ENCODE measurements around the gene CDK14. TPM values are rescaled to one million over a fixed set of nuclear protein-coding genes. Genes with fewer than 3 reads are reported as not detected.

CDK14 gene
- total and polyA plus RNA-seq, 2 donors (not counting 1 experiment from before 2014, with no cell fraction given), result 42.1 to 167 TPM

DNA sequence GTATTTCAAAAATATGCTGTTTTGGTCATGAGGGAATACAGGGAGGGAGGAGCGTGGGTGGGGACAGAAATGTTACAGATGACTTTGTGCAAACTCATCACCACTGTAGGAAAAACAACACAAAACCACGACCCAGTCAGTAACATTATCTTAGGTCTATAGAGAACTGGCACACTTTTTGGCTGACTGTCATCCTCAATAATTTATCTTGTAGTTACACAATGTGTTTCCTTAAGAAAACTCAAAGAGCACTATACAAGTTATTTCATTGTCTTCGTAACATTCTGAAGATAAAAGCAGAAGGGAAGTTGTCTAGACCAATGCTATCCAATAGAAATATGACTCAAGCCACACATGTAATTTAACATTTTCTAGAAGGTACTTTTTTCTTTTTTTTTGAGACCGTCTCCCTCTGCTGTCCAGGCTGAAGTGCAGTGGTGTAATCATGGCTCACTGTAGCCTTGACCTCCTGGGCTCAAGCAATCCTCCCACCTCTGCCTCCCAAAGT, 16.9 kb upstream of the CDK14 start:
- POLR2A ChIA-PET, result no interaction called here
- no peaks in the 10 kb centered on the region for H3K79me2 ChIP-seq (ENCODE audit: control insufficient read depth, insufficient read depth, low read length)
- Mint-ChIP-seq H3K4me3 (no peak overlapping the region), H3K4me1 (peaks cover 11% of the 10 kb centered on the region), H3K27ac (no peak overlapping the region), H3K9me3 (ENCODE audit: insufficient read depth) (no peaks in the 10 kb centered on the region), H3K27me3 (no peaks in the 10 kb centered on the region)
- CTCF ChIA-PET, result no interaction called here
- H3K36me3 ChIP-seq (replicated peaks in 1 of 2; ENCODE audit: control extremely low read depth in 1 of 2, control insufficient read depth in 1 of 2, extremely low read depth in 1 of 2, insufficient read depth in 2 of 2, low read length in 1 of 2), result no peaks in the 10 kb centered on the region
- WGBS (ENCODE audit: insufficient coverage), result 40% methylated on average over 1 of the region's 4 CpGs
- no peak overlapping the region for H3K9ac ChIP-seq (ENCODE audit: low read length)
- no peaks in the 10 kb centered on the region for H3K27me3 ChIP-seq (replicated peaks in 1 of 4; ENCODE audit: control extremely low read depth in 1 of 4, control insufficient read depth in 3 of 4, insufficient read depth in 4 of 4, low read length in 3 of 4)
- ATAC-seq (ENCODE audit: low read depth) (no peak), DNase-seq (no peak)
- no peak overlapping the region for H3K4me3 ChIP-seq (ENCODE audit: control extremely low read depth in 1 of 5, extremely low read depth in 1 of 5, insufficient read depth in 1 of 5, low read depth in 2 of 5, low read length in 4 of 5)
- H2AFZ ChIP-seq (ENCODE audit: insufficient read depth, low read depth, low read length, poor library complexity, severe bottlenecking), result no peak overlapping the region
- H3K4me1 ChIP-seq (ENCODE audit: control insufficient read depth in 2 of 2, insufficient read depth in 2 of 2, low read length in 2 of 2), result peaks cover 2 to 6% of the 10 kb centered on the region in 2 donors
- H3K9me3 ChIP-seq (ENCODE audit: control extremely low read depth in 1 of 3, control insufficient read depth in 2 of 3, insufficient read depth in 1 of 3, low read length in 2 of 3), result no peaks in the 10 kb centered on the region
- intact Hi-C loops (cut with micrococcal nuclease), result no loop called here
- no peaks in the 10 kb centered on the region for H4K20me1 ChIP-seq (ENCODE audit: control insufficient read depth, insufficient read depth, low read length, poor library complexity, severe bottlenecking)
- TF ChIP-seq EZH2 (IDR thresholded peaks at IDR 0.05; ENCODE audit: borderline replicate concordance, insufficient read depth, low read depth, low read length, poor library complexity, severe bottlenecking), result no peak
- TF ChIP-seq, protein P1, sequence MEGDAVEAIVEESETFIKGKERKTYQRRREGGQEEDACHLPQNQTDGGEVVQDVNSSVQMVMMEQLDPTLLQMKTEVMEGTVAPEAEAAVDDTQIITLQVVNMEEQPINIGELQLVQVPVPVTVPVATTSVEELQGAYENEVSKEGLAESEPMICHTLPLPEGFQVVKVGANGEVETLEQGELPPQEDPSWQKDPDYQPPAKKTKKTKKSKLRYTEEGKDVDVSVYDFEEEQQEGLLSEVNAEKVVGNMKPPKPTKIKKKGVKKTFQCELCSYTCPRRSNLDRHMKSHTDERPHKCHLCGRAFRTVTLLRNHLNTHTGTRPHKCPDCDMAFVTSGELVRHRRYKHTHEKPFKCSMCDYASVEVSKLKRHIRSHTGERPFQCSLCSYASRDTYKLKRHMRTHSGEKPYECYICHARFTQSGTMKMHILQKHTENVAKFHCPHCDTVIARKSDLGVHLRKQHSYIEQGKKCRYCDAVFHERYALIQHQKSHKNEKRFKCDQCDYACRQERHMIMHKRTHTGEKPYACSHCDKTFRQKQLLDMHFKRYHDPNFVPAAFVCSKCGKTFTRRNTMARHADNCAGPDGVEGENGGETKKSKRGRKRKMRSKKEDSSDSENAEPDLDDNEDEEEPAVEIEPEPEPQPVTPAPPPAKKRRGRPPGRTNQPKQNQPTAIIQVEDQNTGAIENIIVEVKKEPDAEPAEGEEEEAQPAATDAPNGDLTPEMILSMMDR (IDR thresholded peaks at IDR 0.05), result no peak
- H3K4me2 ChIP-seq (replicated peaks; ENCODE audit: low read depth, low read length, poor library complexity, severe bottlenecking), result no peak overlapping the region
- no peak overlapping the region for H3K27ac ChIP-seq (ENCODE audit: low read length in 2 of 2)

DNA sequence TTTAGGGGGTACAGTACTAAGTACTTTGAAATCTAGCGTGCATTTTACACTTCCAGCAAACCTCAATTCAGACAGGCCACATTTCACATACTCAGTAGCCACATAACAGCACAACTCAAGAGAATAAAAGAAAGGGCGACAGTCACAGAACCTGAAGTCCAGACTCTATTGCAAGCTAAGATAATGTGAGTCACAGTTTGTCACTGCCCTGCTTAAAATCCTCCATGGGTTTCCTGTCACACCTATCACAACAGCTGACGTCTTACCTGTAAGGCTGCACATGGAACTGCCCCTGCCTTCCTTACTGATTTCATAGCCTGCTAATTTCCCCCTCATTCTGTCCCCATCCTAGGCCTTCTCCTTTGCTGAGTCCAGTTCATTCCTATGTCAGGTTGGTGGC, 16.1 kb upstream of the CDK14 start:
- POLR2A ChIA-PET, result no interaction called here
- Mint-ChIP-seq H3K4me1 (peaks cover 17% of the 10 kb centered on the region), H3K9me3 (ENCODE audit: insufficient read depth) (no peaks in the 10 kb centered on the region), H3K27ac (no peak overlapping the region), H3K27me3 (no peaks in the 10 kb centered on the region), H3K4me3 (no peak overlapping the region)
- no peaks in the 10 kb centered on the region for H3K9me3 ChIP-seq (ENCODE audit: control extremely low read depth in 1 of 3, control insufficient read depth in 2 of 3, insufficient read depth in 1 of 3, low read length in 2 of 3)
- H2AFZ ChIP-seq (ENCODE audit: insufficient read depth, low read depth, low read length, poor library complexity, severe bottlenecking), result no peak overlapping the region
- ATAC-seq (ENCODE audit: low read depth) (no peak), DNase-seq (no peak)
- no peaks in the 10 kb centered on the region for H3K36me3 ChIP-seq (replicated peaks in 1 of 2; ENCODE audit: control extremely low read depth in 1 of 2, control insufficient read depth in 1 of 2, extremely low read depth in 1 of 2, insufficient read depth in 2 of 2, low read length in 1 of 2)
- H4K20me1 ChIP-seq (ENCODE audit: control insufficient read depth, insufficient read depth, low read length, poor library complexity, severe bottlenecking), result no peaks in the 10 kb centered on the region
- no peak overlapping the region for H3K9ac ChIP-seq (ENCODE audit: low read length)
- CTCF ChIA-PET, result interaction anchor here (0.9 to 1.4 kb wide), 2 partner anchors 15 to 125 kb away, joined by 3 read pairs; no protein-coding TSS in a partner anchor
- H3K4me3 ChIP-seq (ENCODE audit: control extremely low read depth in 1 of 5, extremely low read depth in 1 of 5, insufficient read depth in 1 of 5, low read depth in 2 of 5, low read length in 4 of 5), result no peak overlapping the region
- no peak overlapping the region for H3K27ac ChIP-seq (ENCODE audit: low read length in 2 of 2)
- H3K4me2 ChIP-seq (replicated peaks; ENCODE audit: low read depth, low read length, poor library complexity, severe bottlenecking), result no peak overlapping the region
- WGBS (ENCODE audit: insufficient coverage), result 83% methylated on average over 2 of the region's 3 CpGs
- H3K79me2 ChIP-seq (ENCODE audit: control insufficient read depth, insufficient read depth, low read length), result no peaks in the 10 kb centered on the region
- intact Hi-C loops (cut with micrococcal nuclease), result no loop called here
- TF ChIP-seq EZH2 (IDR thresholded peaks at IDR 0.05; ENCODE audit: borderline replicate concordance, insufficient read depth, low read depth, low read length, poor library complexity, severe bottlenecking), result no peak
- TF ChIP-seq, protein P1 (IDR thresholded peaks at IDR 0.05), result no peak
- H3K27me3 ChIP-seq (replicated peaks in 1 of 4; ENCODE audit: control extremely low read depth in 1 of 4, control insufficient read depth in 3 of 4, insufficient read depth in 4 of 4, low read length in 3 of 4), result no peaks in the 10 kb centered on the region
- peaks cover 9% of the 10 kb centered on the region in 2 donors for H3K4me1 ChIP-seq (ENCODE audit: control insufficient read depth in 2 of 2, insufficient read depth in 2 of 2, low read length in 2 of 2)
